ENCODE results near the gene BSND.
"Not testable (repeated sequence)": the region's sequence is repeated elsewhere in the genome, so short reads cannot be mapped to it uniquely, and the experiment has no call there.

Gene BSND

GRCh38 chr1:55012661-55013060, 13.9 kb downstream of the BSND start:
- no peaks in the 10 kb centered on the region for H3K4me1 Mint-ChIP-seq (ENCODE audit: low read depth)
- H3K36me3 Mint-ChIP-seq (ENCODE audit: low read depth) = no peaks in the 10 kb centered on the region
- H3K27ac Mint-ChIP-seq = no peak overlapping the region
- H3K4me3 Mint-ChIP-seq = no peak overlapping the region
- H3K27me3 Mint-ChIP-seq = peaks cover 10% of the 10 kb centered on the region
- H3K9me3 Mint-ChIP-seq = no peaks in the 10 kb centered on the region

GRCh38 chr1:55015123-55015522, 16.4 kb downstream of the BSND start:
- peaks cover 18% of the 10 kb centered on the region for H3K27me3 Mint-ChIP-seq
- H3K27ac Mint-ChIP-seq = no peak overlapping the region
- no peaks in the 10 kb centered on the region for H3K36me3 Mint-ChIP-seq (ENCODE audit: low read depth)
- H3K4me3 Mint-ChIP-seq = no peak overlapping the region
- H3K4me1 Mint-ChIP-seq (ENCODE audit: low read depth) = no peaks in the 10 kb centered on the region
- no peaks in the 10 kb centered on the region for H3K9me3 Mint-ChIP-seq

- Mint-ChIP-seq H3K36me3 (ENCODE audit: low read depth) (no peaks in the 10 kb centered on the region), H3K4me1 (ENCODE audit: low read depth) (no peaks in the 10 kb centered on the region), H3K4me3 (no peak overlapping the region), H3K27me3 (peaks cover 18% of the 10 kb centered on the region), H3K27ac (no peak overlapping the region), H3K9me3 (no peaks in the 10 kb centered on the region)
Measured at GRCh38 chr1:55015731-55016620, 17.2 kb downstream of the BSND start.

DNA sequence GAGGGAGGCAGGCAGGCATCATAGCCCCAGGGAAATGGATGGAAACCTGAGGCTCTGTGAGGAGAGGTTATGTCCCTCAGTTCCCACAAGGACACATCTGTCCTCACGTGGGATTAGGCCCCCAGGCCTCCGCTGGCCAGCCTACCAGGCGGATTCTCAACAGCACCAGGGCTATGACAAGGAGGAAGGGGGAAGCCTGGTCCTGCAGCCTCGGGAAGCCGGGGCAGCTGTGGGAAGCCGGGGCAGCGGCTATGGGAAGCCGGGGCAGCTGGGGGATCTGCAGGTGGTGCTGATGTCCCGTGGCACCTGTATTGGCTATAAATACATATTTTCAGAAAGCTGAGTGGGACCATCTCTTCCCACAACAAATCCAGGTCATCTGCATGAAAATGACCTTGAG, 19.7 kb downstream of the BSND start:
- no peak overlapping the region for H3K4me3 Mint-ChIP-seq
- H3K27ac Mint-ChIP-seq = no peak overlapping the region
- no peaks in the 10 kb centered on the region for H3K9me3 Mint-ChIP-seq
- no peaks in the 10 kb centered on the region for H3K36me3 Mint-ChIP-seq (ENCODE audit: low read depth)
- H3K27me3 Mint-ChIP-seq = peaks cover 23% of the 10 kb centered on the region
- no peaks in the 10 kb centered on the region for H3K4me1 Mint-ChIP-seq (ENCODE audit: low read depth)

DNA sequence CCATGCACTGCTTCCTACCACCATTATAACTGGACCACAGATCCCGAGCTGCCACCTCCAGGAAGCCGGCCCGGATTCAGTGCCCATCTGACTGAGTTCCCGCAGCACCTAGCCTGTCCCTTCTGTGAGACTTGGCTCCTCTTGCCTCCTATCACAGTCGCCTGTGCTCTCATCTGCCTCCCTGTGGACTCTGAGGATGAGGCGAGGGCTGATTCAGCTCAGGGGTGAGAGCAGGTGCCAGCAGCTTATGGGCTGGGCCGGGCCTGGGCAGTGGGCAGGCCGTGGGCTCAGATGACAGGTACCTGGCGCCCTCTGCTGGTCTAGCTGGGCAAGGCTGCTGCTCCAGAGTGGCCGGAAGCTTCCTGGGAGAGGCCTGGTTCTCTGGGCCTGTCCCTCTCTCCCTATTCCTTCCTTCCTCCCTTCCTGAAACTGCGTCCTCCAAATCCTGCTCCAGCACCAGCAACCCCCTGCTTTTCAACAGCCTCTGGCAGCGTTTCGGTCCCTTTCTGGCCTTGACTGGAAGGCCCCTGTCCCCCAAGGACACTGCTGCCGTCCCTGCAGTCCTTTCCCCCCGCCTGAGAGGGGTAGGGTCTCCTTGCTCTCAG, 23.3 kb downstream of the BSND start:
- H3K27ac Mint-ChIP-seq = no peak overlapping the region
- H3K4me1 Mint-ChIP-seq (ENCODE audit: low read depth) = no peaks in the 10 kb centered on the region
- H3K4me3 Mint-ChIP-seq = no peak overlapping the region
- H3K9me3 Mint-ChIP-seq = no peaks in the 10 kb centered on the region
- H3K27me3 Mint-ChIP-seq = peaks cover 16% of the 10 kb centered on the region
- no peaks in the 10 kb centered on the region for H3K36me3 Mint-ChIP-seq (ENCODE audit: low read depth)

DNA sequence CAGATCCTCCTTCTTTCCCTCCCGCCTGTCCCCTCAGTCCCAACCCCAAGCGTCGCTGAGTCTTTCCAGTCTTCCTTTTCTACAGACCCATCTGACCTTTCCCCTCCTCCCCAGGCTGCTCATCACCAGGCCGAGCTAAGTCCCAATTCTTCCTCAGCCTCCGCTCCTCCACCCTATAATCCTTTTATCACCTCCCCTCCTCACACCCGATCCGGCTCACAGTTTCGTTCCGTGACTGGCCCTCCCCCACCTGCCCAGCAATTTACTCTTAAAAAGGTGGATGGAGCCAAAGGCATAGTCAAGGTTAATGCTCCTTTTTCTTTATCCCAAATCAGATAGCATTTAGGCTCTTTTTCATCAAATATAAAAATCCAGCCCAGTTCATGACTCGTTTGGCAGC, 25.4 kb downstream of the BSND start:
- H3K4me3 Mint-ChIP-seq; H3K4me1 Mint-ChIP-seq (ENCODE audit: low read depth); H3K36me3 Mint-ChIP-seq (ENCODE audit: low read depth); H3K9me3 Mint-ChIP-seq; H3K27ac Mint-ChIP-seq; H3K27me3 Mint-ChIP-seq: not testable (repeated sequence)

GRCh38 chr1:55026682-55027081, 27.9 kb downstream of the BSND start:
- not testable (repeated sequence) for H3K36me3 Mint-ChIP-seq (ENCODE audit: low read depth); H3K4me3 Mint-ChIP-seq; H3K4me1 Mint-ChIP-seq (ENCODE audit: low read depth); H3K9me3 Mint-ChIP-seq; H3K27ac Mint-ChIP-seq; H3K27me3 Mint-ChIP-seq

DNA sequence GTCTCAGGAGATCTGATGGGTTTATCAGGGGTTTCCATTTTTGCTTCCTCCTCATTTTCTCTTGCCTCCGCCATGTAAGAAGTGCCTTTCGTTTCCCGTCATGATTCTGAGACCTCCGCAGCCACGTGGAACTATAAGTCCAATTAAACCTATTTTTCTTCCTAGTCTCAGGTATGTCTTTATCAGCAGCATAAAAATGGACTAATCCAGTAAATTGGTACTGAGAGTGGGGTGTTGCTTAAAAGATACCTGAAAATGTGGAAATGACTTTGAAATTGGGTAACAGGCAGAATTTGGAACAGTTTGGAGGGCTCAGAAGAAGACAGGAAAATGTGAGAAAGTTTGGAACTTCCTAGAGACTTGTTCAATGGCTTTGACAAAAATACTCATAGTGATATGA, 32.4 kb downstream of the BSND start:
- H3K4me1 Mint-ChIP-seq (ENCODE audit: low read depth); H3K27ac Mint-ChIP-seq; H3K9me3 Mint-ChIP-seq; H3K36me3 Mint-ChIP-seq (ENCODE audit: low read depth); H3K4me3 Mint-ChIP-seq: not testable (repeated sequence)
- peaks cover 29% of the 10 kb centered on the region for H3K27me3 Mint-ChIP-seq

- H3K9me3 Mint-ChIP-seq = no peaks in the 10 kb centered on the region
- no peak overlapping the region for H3K4me3 Mint-ChIP-seq
- no peaks in the 10 kb centered on the region for H3K4me1 Mint-ChIP-seq (ENCODE audit: low read depth)
- no peaks in the 10 kb centered on the region for H3K36me3 Mint-ChIP-seq (ENCODE audit: low read depth)
- H3K27ac Mint-ChIP-seq = no peak overlapping the region
- H3K27me3 Mint-ChIP-seq = peaks cover 49% of the 10 kb centered on the region
Measured at GRCh38 chr1:55033265-55033614, 34.5 kb downstream of the BSND start.

GRCh38 chr1:55034476-55035133, 35.9 kb downstream of the BSND start:
- Mint-ChIP-seq H3K27me3 (peaks cover 62% of the 10 kb centered on the region), H3K27ac (no peak overlapping the region), H3K4me3 (no peak overlapping the region), H3K36me3 (ENCODE audit: low read depth) (no peaks in the 10 kb centered on the region), H3K9me3 (no peaks in the 10 kb centered on the region), H3K4me1 (ENCODE audit: low read depth) (no peaks in the 10 kb centered on the region)

DNA sequence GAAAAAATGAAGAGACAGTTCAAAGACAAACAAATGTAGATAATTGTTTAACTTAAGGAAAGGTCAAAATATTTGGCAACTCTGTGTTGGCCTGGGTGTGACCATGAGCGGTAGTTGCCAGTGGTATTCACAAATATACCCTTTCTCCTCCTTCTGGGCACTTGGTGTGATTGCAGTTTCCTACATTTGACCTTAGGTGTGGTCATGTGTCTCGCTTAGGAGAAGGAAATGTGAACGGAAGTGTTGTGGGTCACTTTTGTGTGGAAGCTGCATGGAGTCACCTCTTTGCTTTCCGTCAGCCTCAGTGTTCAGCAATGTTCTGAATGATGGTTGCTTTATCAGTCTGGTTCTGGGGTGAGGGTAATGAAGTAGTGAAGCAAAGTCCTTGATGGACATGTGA, 37.2 kb downstream of the BSND start:
- Mint-ChIP-seq H3K4me1 (ENCODE audit: low read depth) (no peaks in the 10 kb centered on the region), H3K36me3 (ENCODE audit: low read depth) (no peaks in the 10 kb centered on the region), H3K9me3 (no peaks in the 10 kb centered on the region), H3K27me3 (peaks cover 72% of the 10 kb centered on the region), H3K27ac (no peak overlapping the region), H3K4me3 (no peak overlapping the region)

DNA sequence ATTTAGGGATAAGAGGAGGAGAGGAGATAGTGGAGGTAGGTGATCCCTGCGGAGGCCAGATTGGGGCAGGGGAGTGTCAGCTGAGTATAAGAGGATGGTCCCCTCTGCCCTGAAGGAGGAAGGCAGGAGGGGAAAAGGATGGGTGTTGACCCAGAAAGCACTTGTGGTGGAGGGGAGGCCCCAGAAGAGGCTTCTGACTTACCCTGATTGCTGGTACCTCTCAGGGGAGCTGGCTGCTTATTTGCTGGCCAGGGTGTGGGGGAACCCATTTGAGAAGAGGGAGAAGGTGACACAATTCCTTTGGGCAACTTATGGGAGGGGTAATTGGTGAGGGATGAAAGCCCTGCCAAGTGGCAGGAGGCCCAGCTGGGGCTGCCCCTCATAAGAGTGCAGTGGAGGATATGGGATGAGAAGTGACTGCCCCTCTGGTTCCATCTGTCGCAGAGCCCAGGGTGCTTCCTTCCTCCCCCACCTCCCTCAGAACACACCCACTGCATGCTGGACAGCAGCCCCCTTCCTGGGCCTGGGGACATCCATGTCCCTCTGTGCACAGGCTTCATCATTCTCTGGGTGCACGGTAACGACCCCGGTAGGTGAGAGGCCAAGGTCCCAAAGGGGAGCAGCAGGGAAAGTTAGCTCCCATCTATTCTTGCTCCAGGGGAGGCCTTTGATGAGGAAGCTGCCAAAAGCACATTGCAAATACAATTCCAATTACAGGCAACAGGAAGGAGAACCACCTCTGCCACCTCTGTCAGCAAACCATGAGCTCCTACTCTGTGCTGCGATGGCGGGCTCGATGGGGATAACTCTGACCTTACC, 39.2 kb downstream of the BSND start:
- no peaks in the 10 kb centered on the region for H3K4me1 Mint-ChIP-seq (ENCODE audit: low read depth)
- peaks cover 83% of the 10 kb centered on the region for H3K27me3 Mint-ChIP-seq
- no peak overlapping the region for H3K27ac Mint-ChIP-seq
- no peaks in the 10 kb centered on the region for H3K36me3 Mint-ChIP-seq (ENCODE audit: low read depth)
- H3K9me3 Mint-ChIP-seq = no peaks in the 10 kb centered on the region
- no peak overlapping the region for H3K4me3 Mint-ChIP-seq

GRCh38 chr1:55038552-55038838, 39.8 kb downstream of the BSND start:
- Mint-ChIP-seq H3K4me1 (ENCODE audit: low read depth) (no peaks in the 10 kb centered on the region), H3K9me3 (no peaks in the 10 kb centered on the region), H3K36me3 (ENCODE audit: low read depth) (no peaks in the 10 kb centered on the region), H3K4me3 (no peak overlapping the region), H3K27ac (no peak overlapping the region), H3K27me3 (peaks cover 78% of the 10 kb centered on the region)

GRCh38 chr1:55038974-55039341, 40.2 kb downstream of the BSND start:
- Mint-ChIP-seq H3K4me1 (ENCODE audit: low read depth) (no peaks in the 10 kb centered on the region), H3K36me3 (ENCODE audit: low read depth) (no peaks in the 10 kb centered on the region), H3K4me3 (no peak overlapping the region), H3K27ac (no peak overlapping the region), H3K27me3 (peaks cover 75% of the 10 kb centered on the region), H3K9me3 (no peaks in the 10 kb centered on the region)
